A673 (cell line): Measurements from ENCODE around the gene CDH4. TPM values are rescaled to one million over a fixed set of nuclear protein-coding genes. Genes with fewer than 3 reads are reported as not detected.

Experiments
- BruUV-seq: library from RNA; stranded (reverse); fragments of 400-500 nt; replicated peaks from 2 replicates; lab custom pipeline; 2021; lab: Mats Ljungman, UMichigan
- CTCF ChIA-PET: fragments of 300-600 bp; sonication (Branson Sonifier 250); formaldehyde crosslinking; loops from one replicate; lab custom pipeline; 2022; ENCODE audit warnings: antibody characterized with exemption; lab: Charles Lee
- POLR2A ChIA-PET: fragments of 300-600 bp; sonication (Branson Sonifier 250); formaldehyde crosslinking; loops from one replicate; lab custom pipeline; 2022; ENCODE audit warnings: antibody characterized with exemption; ENCODE audit not compliant: low non-redundant PET; lab: Charles Lee
- DNase-seq: peaks from one replicate; pipeline ENCODE4 v3.0.0-alpha.2; 2015; ENCODE audit warnings: low spot score
- H3K27ac ChIP-seq: fragments of 200-600 bp; sonication (generic); 2 replicates; pipeline ENCODE4 v1.5.1; 2016; ENCODE audit warnings: mixed run types, low read depth, mild to moderate bottlenecking, mixed read lengths, antibody characterized with exemption, low read length; ENCODE audit not compliant: poor library complexity, severe bottlenecking
- H3K27me3 ChIP-seq: fragments of 200-600 bp; sonication (generic); replicated peaks from 2 replicates; pipeline ENCODE4 v1.6.1; 2017; ENCODE audit warnings: mixed run types, low read depth, mild to moderate bottlenecking, mixed read lengths, antibody characterized with exemption, low read length; ENCODE audit not compliant: insufficient read depth, poor library complexity
- H3K36me3 ChIP-seq: fragments of 200-600 bp; sonication (generic); 2 replicates; pipeline ENCODE4 v1.6.1; 2016; ENCODE audit warnings: mixed run types, mild to moderate bottlenecking, mixed read lengths, antibody characterized with exemption, low read length; ENCODE audit not compliant: insufficient read depth, poor library complexity, severe bottlenecking
- H3K4me1 ChIP-seq: fragments of 200-600 bp; sonication (generic); 2 replicates; pipeline ENCODE4 v1.6.1; 2017; ENCODE audit warnings: mixed run types, mild to moderate bottlenecking, mixed read lengths, antibody characterized with exemption, low read length; ENCODE audit not compliant: insufficient read depth, poor library complexity, severe bottlenecking
- H3K4me3 ChIP-seq: fragments of 200-600 bp; sonication (generic); 2 replicates; pipeline ENCODE4 v1.5.1; 2016; ENCODE audit warnings: low read depth, mixed run types, mild to moderate bottlenecking, mixed read lengths, low read length; ENCODE audit not compliant: poor library complexity, severe bottlenecking
- H3K9me3 ChIP-seq: fragments of 200-600 bp; sonication (generic); 2 replicates; pipeline ENCODE4 v1.6.1; 2016; ENCODE audit warnings: mixed run types, low read depth, mild to moderate bottlenecking, mixed read lengths, antibody characterized with exemption, low read length; ENCODE audit not compliant: poor library complexity, severe bottlenecking
- CTCF ChIP-seq: fragments of 300-800, 200-600 bp; sonication (generic); conservative IDR thresholded peaks from 2 replicates; pipeline ENCODE4 v1.5.1; 2017; ENCODE audit warnings: low read depth, mild to moderate bottlenecking, antibody characterized with exemption, low read length, moderate library complexity, mixed read lengths
- EZH2 ChIP-seq: fragments of 200-600 bp; sonication (generic); IDR thresholded peaks from 2 replicates; pipeline ENCODE4 v1.6.1; 2017; ENCODE audit warnings: borderline replicate concordance, low read depth, mild to moderate bottlenecking, mixed read lengths, antibody characterized with exemption, low read length; ENCODE audit not compliant: poor library complexity, severe bottlenecking
- intact Hi-C: fragments of 100-400 bp; cut with micrococcal nuclease; formaldehyde crosslinking; loops from one replicate; pipeline ENCODE4 v1.10.0; 2022; ENCODE audit not compliant: unreplicated experiment
- total RNA-seq: library from RNA; stranded (reverse); gene quantifications from 2 replicates; pipeline ENCODE4 v1.2.3, GENCODE V29; 2021

CDH4 gene
- total RNA-seq, 1 experiment from 2014 or later: 8.3 TPM

- no TSS peak for BruUV-seq
- no peak for DNase-seq
- ChIA-PET CTCF (no interaction called here), POLR2A (no interaction called here)
- Histone ChIP-seq H3K36me3 (no peaks in the 10 kb centered on the region), H3K9me3 (no peaks in the 10 kb centered on the region), H3K4me1 (no peaks in the 10 kb centered on the region), H3K4me3 (no peak overlapping the region), H3K27ac (no peak overlapping the region), H3K27me3 (peaks cover 28% of the 10 kb centered on the region)
- no peak for TF ChIP-seq EZH2
- TF ChIP-seq CTCF: no peak
- intact Hi-C loops: no loop called here
Observed at GRCh38 chr20:61767761-61768494, 515.9 kb downstream of the CDH4 start.

- no peaks in the 10 kb centered on the region for H3K36me3 ChIP-seq
- no peak overlapping the region for H3K27ac ChIP-seq
- ChIA-PET CTCF (no interaction called here), POLR2A (no interaction called here)
- H3K27me3 ChIP-seq: peaks cover 25% of the 10 kb centered on the region
- intact Hi-C loops: no loop called here
- TF ChIP-seq CTCF (no peak), EZH2 (no peak)
- H3K4me1 ChIP-seq: no peaks in the 10 kb centered on the region
- no peaks in the 10 kb centered on the region for H3K9me3 ChIP-seq
- H3K4me3 ChIP-seq: no peak overlapping the region
- DNase-seq: no peak
- no TSS peak for BruUV-seq
Observed at GRCh38 chr20:61768571-61769285, 516.7 kb downstream of the CDH4 start.

GRCh38 chr20:61769286-61769832 is 517.3 kb downstream of the CDH4 start:
- BruUV-seq: no TSS peak
- H3K4me1 ChIP-seq: no peaks in the 10 kb centered on the region
- no peak overlapping the region for H3K27ac ChIP-seq
- peaks cover 18% of the 10 kb centered on the region for H3K27me3 ChIP-seq
- CTCF ChIA-PET: no interaction called here
- H3K36me3 ChIP-seq: no peaks in the 10 kb centered on the region
- no peak for DNase-seq
- POLR2A ChIA-PET: no interaction called here
- TF ChIP-seq CTCF: no peak
- no peak for TF ChIP-seq EZH2
- no peaks in the 10 kb centered on the region for H3K9me3 ChIP-seq
- H3K4me3 ChIP-seq: no peak overlapping the region
- intact Hi-C loops: no loop called here
